Measurements from ENCODE around the gene SRP14. TPM values are rescaled to one million over a fixed set of nuclear protein-coding genes. Genes with fewer than 3 reads are reported as not detected.
A peak's percentile ranks its signal among the peaks of the same experiment; 100 is the strongest.
"Not testable (repeated sequence)": the region's sequence is repeated elsewhere in the genome, so short reads cannot be mapped to it uniquely, and the experiment has no call there.

Gene SRP14
- total RNA-seq, 1 donor from 2014 or later, result 196 TPM

DNA sequence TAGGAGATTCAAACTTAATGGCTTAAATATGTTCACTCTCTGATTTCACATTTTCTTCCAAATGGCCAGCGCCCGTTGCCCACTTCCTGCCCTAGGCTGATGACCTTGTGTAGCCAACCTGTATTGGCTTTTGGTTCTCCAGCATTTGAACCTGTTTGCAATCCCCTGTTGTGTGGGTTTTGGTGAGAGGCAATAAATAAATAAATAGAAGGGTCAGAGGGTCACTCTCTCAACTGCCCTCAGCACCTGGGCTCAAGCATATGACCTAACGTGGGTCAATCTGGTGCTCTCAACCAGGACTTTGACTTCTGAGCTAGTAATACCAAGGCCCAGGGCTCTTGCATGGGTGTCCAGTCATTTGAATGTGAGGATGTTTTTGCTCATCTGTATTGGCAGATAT lies 1.8 kb upstream of the SRP14 start:
- H3K36me3 Mint-ChIP-seq (ENCODE audit: unreplicated experiment), result peaks cover 18% of the 10 kb centered on the region
- TF ChIP-seq, protein P1, sequence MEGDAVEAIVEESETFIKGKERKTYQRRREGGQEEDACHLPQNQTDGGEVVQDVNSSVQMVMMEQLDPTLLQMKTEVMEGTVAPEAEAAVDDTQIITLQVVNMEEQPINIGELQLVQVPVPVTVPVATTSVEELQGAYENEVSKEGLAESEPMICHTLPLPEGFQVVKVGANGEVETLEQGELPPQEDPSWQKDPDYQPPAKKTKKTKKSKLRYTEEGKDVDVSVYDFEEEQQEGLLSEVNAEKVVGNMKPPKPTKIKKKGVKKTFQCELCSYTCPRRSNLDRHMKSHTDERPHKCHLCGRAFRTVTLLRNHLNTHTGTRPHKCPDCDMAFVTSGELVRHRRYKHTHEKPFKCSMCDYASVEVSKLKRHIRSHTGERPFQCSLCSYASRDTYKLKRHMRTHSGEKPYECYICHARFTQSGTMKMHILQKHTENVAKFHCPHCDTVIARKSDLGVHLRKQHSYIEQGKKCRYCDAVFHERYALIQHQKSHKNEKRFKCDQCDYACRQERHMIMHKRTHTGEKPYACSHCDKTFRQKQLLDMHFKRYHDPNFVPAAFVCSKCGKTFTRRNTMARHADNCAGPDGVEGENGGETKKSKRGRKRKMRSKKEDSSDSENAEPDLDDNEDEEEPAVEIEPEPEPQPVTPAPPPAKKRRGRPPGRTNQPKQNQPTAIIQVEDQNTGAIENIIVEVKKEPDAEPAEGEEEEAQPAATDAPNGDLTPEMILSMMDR (IDR thresholded peaks at IDR 0.05), result no peak
- peak; percentile 32 for DNase-seq (ENCODE audit: extremely low spot score, unreplicated experiment)
- peaks cover 40% of the 10 kb centered on the region for H3K4me1 Mint-ChIP-seq (ENCODE audit: unreplicated experiment)
- H3K27ac Mint-ChIP-seq (ENCODE audit: unreplicated experiment), result no peak overlapping the region
- no peak overlapping the region for H3K4me3 Mint-ChIP-seq (ENCODE audit: unreplicated experiment)
- no peaks in the 10 kb centered on the region for H3K27me3 Mint-ChIP-seq (ENCODE audit: unreplicated experiment)
- no peaks in the 10 kb centered on the region for H3K9me3 Mint-ChIP-seq (ENCODE audit: unreplicated experiment)

GRCh38 chr15:40040293-40040635 lies 1.3 kb upstream of the SRP14 start:
- Mint-ChIP-seq H3K4me3 (ENCODE audit: unreplicated experiment) (peak overlapping the region; percentile 58), H3K27ac (ENCODE audit: unreplicated experiment) (no peak overlapping the region), H3K36me3 (ENCODE audit: unreplicated experiment) (peaks cover 21% of the 10 kb centered on the region), H3K9me3 (ENCODE audit: unreplicated experiment) (no peaks in the 10 kb centered on the region), H3K4me1 (ENCODE audit: unreplicated experiment) (peaks cover 35% of the 10 kb centered on the region), H3K27me3 (ENCODE audit: unreplicated experiment) (no peaks in the 10 kb centered on the region)
- peak; percentile 49 for DNase-seq (ENCODE audit: extremely low spot score, unreplicated experiment)
- TF ChIP-seq, protein P1 (IDR thresholded peaks at IDR 0.05), result no peak

DNA sequence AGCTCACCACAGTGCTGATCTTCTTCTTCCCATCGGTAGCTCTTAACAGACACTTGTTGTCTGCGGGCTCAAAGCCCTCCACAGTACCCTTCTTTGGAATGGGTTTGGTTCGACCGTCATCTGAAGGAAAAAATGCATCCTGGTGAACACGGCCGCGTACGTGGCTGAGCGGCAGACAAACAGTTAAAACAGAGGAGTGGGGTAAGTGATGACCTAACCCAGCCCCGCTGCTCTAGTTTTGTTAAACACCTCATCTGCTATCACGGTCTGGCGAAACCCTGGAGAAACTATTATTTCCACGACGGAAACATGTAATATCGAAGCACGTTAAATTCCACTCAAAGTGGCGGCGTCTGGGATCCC lies 725 bp downstream of the SRP14 start:
- DNase-seq (ENCODE audit: extremely low spot score, unreplicated experiment), result no peak
- no peaks in the 10 kb centered on the region for H3K27me3 Mint-ChIP-seq (ENCODE audit: unreplicated experiment)
- no peaks in the 10 kb centered on the region for H3K9me3 Mint-ChIP-seq (ENCODE audit: unreplicated experiment)
- H3K27ac Mint-ChIP-seq (ENCODE audit: unreplicated experiment), result peak overlapping the region; percentile 99
- H3K4me1 Mint-ChIP-seq (ENCODE audit: unreplicated experiment), result peaks cover 25% of the 10 kb centered on the region
- TF ChIP-seq, protein P1 (IDR thresholded peaks at IDR 0.05), result no peak
- peak overlapping the region; percentile 98 for H3K4me3 Mint-ChIP-seq (ENCODE audit: unreplicated experiment)
- H3K36me3 Mint-ChIP-seq (ENCODE audit: unreplicated experiment), result peaks cover 32% of the 10 kb centered on the region

GRCh38 chr15:40037721-40038120 lies 1.3 kb downstream of the SRP14 start:
- peaks cover 25% of the 10 kb centered on the region for H3K4me1 Mint-ChIP-seq (ENCODE audit: unreplicated experiment)
- TF ChIP-seq, protein P1 (IDR thresholded peaks at IDR 0.05), result no peak
- peaks cover 35% of the 10 kb centered on the region for H3K36me3 Mint-ChIP-seq (ENCODE audit: unreplicated experiment)
- peak overlapping the region; percentile 99 for H3K27ac Mint-ChIP-seq (ENCODE audit: unreplicated experiment)
- H3K4me3 Mint-ChIP-seq (ENCODE audit: unreplicated experiment), result peak overlapping the region; percentile 98
- no peak for DNase-seq (ENCODE audit: extremely low spot score, unreplicated experiment)
- H3K9me3 Mint-ChIP-seq (ENCODE audit: unreplicated experiment), result no peaks in the 10 kb centered on the region
- no peaks in the 10 kb centered on the region for H3K27me3 Mint-ChIP-seq (ENCODE audit: unreplicated experiment)

DNA sequence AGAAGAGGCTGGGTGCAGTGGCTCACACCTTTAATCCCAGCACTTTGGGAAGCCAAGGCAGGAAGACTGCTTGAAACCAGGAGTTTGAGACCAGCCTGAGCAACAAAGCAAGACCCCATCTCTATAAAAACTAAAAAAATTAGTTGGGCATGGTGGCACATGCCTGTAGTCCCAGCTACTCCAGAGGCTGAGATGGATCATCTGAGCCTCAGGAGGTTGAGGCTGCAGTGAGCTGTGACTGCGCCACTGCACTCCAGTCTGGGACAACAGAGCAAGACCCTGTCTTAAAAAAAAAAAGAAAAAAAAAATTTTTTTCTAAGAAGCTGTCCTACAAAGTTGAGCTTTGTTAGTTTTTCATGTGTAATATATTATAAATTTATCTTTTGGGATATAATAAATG lies 3.8 kb downstream of the SRP14 start:
- not testable (repeated sequence) for H3K9me3 Mint-ChIP-seq (ENCODE audit: unreplicated experiment); H3K27ac Mint-ChIP-seq (ENCODE audit: unreplicated experiment); H3K4me3 Mint-ChIP-seq (ENCODE audit: unreplicated experiment); H3K27me3 Mint-ChIP-seq (ENCODE audit: unreplicated experiment)
- peaks cover 20% of the 10 kb centered on the region for H3K4me1 Mint-ChIP-seq (ENCODE audit: unreplicated experiment)
- H3K36me3 Mint-ChIP-seq (ENCODE audit: unreplicated experiment), result peaks cover 42% of the 10 kb centered on the region
- DNase-seq (ENCODE audit: extremely low spot score, unreplicated experiment), result peak; percentile 15
